ENCODE results near the gene PALM2AKAP2.

PALM2AKAP2 gene

GRCh38 chr9:109769250-109769649 is 10.7 kb upstream of the PALM2AKAP2 start:
- H3F3A ChIP-seq (ENCODE audit: low read depth), result no peaks in the 10 kb centered on the region
- H3K9me3 ChIP-seq (ENCODE audit: insufficient read depth, low read depth, low read length), result no peaks in the 10 kb centered on the region
- H3K4me1 ChIP-seq (ENCODE audit: insufficient read depth, low read length, poor library complexity, severe bottlenecking), result no peaks in the 10 kb centered on the region
- H4K20me1 ChIP-seq (ENCODE audit: insufficient read depth, low read length, poor library complexity, severe bottlenecking), result no peaks in the 10 kb centered on the region
- no peaks in the 10 kb centered on the region for H3K27me3 ChIP-seq (ENCODE audit: insufficient read depth, low read length, poor library complexity, severe bottlenecking)
- TF ChIP-seq CTCF (conservative IDR thresholded peaks at IDR 0.05; ENCODE audit: low read length) (no peak), EZH2phosphoT487 (IDR thresholded peaks at IDR 0.05; ENCODE audit: borderline replicate concordance) (no peak)
- no peaks in the 10 kb centered on the region for H3K36me3 ChIP-seq (ENCODE audit: insufficient read depth, low read length)
- H3K79me2 ChIP-seq (ENCODE audit: insufficient read depth, low read length), result no peaks in the 10 kb centered on the region
- H2AFZ ChIP-seq (ENCODE audit: low read length), result no peak overlapping the region
- no peak overlapping the region for H3K4me3 ChIP-seq (ENCODE audit: low read length, poor library complexity, severe bottlenecking)
- no peak overlapping the region for H3K9ac ChIP-seq (ENCODE audit: low read depth, low read length, poor library complexity, severe bottlenecking)
- no peaks in the 10 kb centered on the region for H3K9me2 ChIP-seq (replicated peaks; ENCODE audit: low read depth, low read length)
- H3K4me2 ChIP-seq (ENCODE audit: low read depth, low read length, poor library complexity, severe bottlenecking), result no peak overlapping the region

- TF ChIP-seq EZH2phosphoT487 (IDR thresholded peaks at IDR 0.05; ENCODE audit: borderline replicate concordance), result no peak
- TF ChIP-seq CTCF (conservative IDR thresholded peaks at IDR 0.05; ENCODE audit: low read length), result no peak
- no peaks in the 10 kb centered on the region for H3K36me3 ChIP-seq (ENCODE audit: insufficient read depth, low read length)
- H3K79me2 ChIP-seq (ENCODE audit: insufficient read depth, low read length), result no peaks in the 10 kb centered on the region
- no peaks in the 10 kb centered on the region for H3F3A ChIP-seq (ENCODE audit: low read depth)
- no peaks in the 10 kb centered on the region for H3K9me3 ChIP-seq (ENCODE audit: insufficient read depth, low read depth, low read length)
- H3K4me1 ChIP-seq (ENCODE audit: insufficient read depth, low read length, poor library complexity, severe bottlenecking), result no peaks in the 10 kb centered on the region
- H3K9me2 ChIP-seq (replicated peaks; ENCODE audit: low read depth, low read length), result no peaks in the 10 kb centered on the region
- no peaks in the 10 kb centered on the region for H3K27me3 ChIP-seq (ENCODE audit: insufficient read depth, low read length, poor library complexity, severe bottlenecking)
- H3K9ac ChIP-seq (ENCODE audit: low read depth, low read length, poor library complexity, severe bottlenecking), result no peak overlapping the region
- no peak overlapping the region for H3K4me3 ChIP-seq (ENCODE audit: low read length, poor library complexity, severe bottlenecking)
- no peaks in the 10 kb centered on the region for H4K20me1 ChIP-seq (ENCODE audit: insufficient read depth, low read length, poor library complexity, severe bottlenecking)
- H2AFZ ChIP-seq (ENCODE audit: low read length), result no peak overlapping the region
- H3K4me2 ChIP-seq (ENCODE audit: low read depth, low read length, poor library complexity, severe bottlenecking), result no peak overlapping the region
Observed at GRCh38 chr9:109770101-109770500, 9.9 kb upstream of the PALM2AKAP2 start.

- H3F3A ChIP-seq (ENCODE audit: low read depth), result no peaks in the 10 kb centered on the region
- H3K4me1 ChIP-seq (ENCODE audit: insufficient read depth, low read length, poor library complexity, severe bottlenecking), result no peaks in the 10 kb centered on the region
- H3K4me3 ChIP-seq (ENCODE audit: low read length, poor library complexity, severe bottlenecking), result no peak overlapping the region
- no peaks in the 10 kb centered on the region for H3K9me2 ChIP-seq (replicated peaks; ENCODE audit: low read depth, low read length)
- no peak overlapping the region for H3K9ac ChIP-seq (ENCODE audit: low read depth, low read length, poor library complexity, severe bottlenecking)
- H2AFZ ChIP-seq (ENCODE audit: low read length), result no peak overlapping the region
- H3K4me2 ChIP-seq (ENCODE audit: low read depth, low read length, poor library complexity, severe bottlenecking), result no peak overlapping the region
- TF ChIP-seq EZH2phosphoT487 (IDR thresholded peaks at IDR 0.05; ENCODE audit: borderline replicate concordance), result no peak
- TF ChIP-seq CTCF (conservative IDR thresholded peaks at IDR 0.05; ENCODE audit: low read length), result no peak
- H4K20me1 ChIP-seq (ENCODE audit: insufficient read depth, low read length, poor library complexity, severe bottlenecking), result no peaks in the 10 kb centered on the region
- H3K9me3 ChIP-seq (ENCODE audit: insufficient read depth, low read depth, low read length), result no peaks in the 10 kb centered on the region
- no peaks in the 10 kb centered on the region for H3K27me3 ChIP-seq (ENCODE audit: insufficient read depth, low read length, poor library complexity, severe bottlenecking)
- H3K36me3 ChIP-seq (ENCODE audit: insufficient read depth, low read length), result no peaks in the 10 kb centered on the region
- no peaks in the 10 kb centered on the region for H3K79me2 ChIP-seq (ENCODE audit: insufficient read depth, low read length)
Observed at GRCh38 chr9:109771087-109771486, 8.9 kb upstream of the PALM2AKAP2 start.
